Stimulated activated CD8-positive, alpha-beta memory T cell treated with anti-CD3 and anti-CD28 coated beads, Interleukin-2, amount 100 ng/mL, for 48 hours (primary cell): ENCODE measurements around the gene TRIM25.
"Not testable (repeated sequence)": the region's sequence is repeated elsewhere in the genome, so short reads cannot be mapped to it uniquely, and the experiment has no call there.

Experiments
- DNase-seq, 2 donors: peaks; one replicate each; pipeline ENCODE4 v3.0.0-alpha.2; 2020; ENCODE audit warnings: low read depth in 2 of 2

The TRIM25 gene, protein sequence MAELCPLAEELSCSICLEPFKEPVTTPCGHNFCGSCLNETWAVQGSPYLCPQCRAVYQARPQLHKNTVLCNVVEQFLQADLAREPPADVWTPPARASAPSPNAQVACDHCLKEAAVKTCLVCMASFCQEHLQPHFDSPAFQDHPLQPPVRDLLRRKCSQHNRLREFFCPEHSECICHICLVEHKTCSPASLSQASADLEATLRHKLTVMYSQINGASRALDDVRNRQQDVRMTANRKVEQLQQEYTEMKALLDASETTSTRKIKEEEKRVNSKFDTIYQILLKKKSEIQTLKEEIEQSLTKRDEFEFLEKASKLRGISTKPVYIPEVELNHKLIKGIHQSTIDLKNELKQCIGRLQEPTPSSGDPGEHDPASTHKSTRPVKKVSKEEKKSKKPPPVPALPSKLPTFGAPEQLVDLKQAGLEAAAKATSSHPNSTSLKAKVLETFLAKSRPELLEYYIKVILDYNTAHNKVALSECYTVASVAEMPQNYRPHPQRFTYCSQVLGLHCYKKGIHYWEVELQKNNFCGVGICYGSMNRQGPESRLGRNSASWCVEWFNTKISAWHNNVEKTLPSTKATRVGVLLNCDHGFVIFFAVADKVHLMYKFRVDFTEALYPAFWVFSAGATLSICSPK

DNA sequence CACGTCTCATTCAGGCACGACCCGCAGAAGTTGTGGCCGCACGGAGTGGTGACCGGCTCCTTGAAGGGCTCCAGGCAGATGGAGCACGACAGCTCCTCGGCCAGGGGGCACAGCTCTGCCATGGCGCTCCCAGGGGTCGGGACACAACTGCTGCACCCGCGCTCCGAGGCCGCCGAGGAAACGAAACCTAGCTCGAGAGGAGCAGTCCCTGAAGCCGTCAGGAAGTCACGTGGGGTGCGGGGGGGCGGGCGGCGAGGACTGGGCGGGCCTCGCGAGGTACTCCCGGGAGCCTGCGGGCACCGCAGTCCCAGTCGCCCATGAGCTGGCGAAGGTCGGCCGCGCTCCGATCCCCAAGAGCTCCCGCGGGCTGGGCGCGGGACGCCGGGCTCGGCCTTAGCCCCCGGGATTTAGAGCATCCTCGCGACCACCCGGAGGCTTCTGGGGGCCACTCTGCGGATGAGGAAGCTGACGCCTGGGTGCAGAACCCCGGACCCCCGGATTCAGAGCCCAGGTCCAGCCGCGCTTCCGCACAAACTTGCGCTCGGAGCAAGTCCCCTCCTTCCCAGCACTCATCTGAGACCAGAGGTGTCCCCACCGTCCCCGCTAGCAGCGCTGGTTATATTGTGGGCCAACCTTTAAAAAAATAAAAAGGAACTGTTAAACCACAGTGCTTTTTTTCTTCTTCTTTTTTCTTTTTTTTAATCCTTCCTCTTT lies at the start of gene TRIM25:
TSS of gene TRIM25 (minus strand) at position 183 of the 714 bp plus-strand sequence. CDS start at position 122, 61 bp downstream.
- DNase-seq: peak; percentile 85 to 92

DNA sequence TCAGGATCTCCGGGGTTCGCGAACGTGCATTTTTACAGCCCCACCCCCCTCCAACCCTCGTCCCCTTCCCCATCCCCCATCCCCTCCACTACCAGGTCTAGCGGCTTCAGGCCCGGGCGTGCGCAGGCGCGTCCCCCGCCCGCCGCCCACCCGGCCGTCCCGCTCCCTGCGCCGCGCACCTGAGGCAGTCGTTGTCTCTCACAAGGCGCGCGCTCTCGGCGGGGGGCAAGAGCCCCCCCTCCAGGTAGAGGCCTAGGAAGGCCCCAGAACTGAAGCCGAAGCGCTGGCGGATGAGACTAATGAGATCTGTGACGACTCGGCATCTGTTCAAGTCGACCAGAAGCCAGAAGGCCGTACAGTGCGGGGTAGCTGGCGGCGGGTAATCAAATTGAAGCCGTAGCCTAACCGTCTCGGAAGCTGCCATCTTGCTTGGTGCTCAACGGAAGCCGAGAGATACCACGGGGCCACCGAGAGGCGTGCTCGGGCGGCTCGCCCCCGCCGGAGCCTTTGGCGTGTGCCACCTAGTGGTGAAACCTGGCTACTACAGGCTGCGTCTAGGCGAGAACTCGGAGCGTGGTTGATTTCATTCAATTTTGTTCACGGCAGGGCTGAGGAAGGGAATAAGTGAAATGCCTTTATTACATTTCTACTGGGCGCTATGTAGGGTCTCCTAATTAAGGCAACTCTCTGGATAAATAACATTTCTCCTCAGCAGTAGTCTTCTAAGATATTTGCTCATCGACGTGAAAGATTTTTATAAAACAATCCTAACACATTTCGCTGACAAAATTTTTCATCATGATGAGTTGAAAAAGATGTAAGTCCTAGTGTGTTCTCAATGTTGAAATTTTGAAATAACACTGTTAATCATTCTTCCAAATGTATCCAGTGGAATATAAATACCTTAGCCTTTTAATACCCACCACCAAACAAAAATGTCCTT lies 47.0 kb upstream of the TRIM25 start, which contains the start of gene COIL:
TSS of gene COIL (minus strand) at position 455 of the 943 bp plus-strand sequence. CDS start at position 424, 31 bp downstream.
- peak; percentile 88 to 92 for DNase-seq

DNA sequence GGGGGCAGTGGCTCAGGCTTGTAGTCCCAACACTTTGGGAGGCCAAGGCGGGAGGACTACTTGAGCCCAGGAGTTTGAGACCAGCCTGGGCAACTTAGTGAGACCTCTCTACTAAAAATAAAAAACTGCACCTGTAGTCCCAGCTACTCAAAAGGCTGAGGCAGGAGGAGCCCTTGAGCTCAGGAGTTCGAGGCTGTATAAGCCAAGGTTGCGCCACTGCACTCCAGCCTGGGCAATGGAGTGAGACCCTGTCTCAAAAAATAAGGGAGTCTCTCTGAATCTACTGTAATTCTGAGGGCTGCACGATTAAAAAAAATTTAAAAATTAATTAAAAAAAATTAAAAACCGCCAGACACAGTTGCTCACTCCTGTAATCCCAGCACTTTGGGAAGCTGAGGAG lies 43.1 kb upstream of the TRIM25 start:
- no peak for DNase-seq

DNA sequence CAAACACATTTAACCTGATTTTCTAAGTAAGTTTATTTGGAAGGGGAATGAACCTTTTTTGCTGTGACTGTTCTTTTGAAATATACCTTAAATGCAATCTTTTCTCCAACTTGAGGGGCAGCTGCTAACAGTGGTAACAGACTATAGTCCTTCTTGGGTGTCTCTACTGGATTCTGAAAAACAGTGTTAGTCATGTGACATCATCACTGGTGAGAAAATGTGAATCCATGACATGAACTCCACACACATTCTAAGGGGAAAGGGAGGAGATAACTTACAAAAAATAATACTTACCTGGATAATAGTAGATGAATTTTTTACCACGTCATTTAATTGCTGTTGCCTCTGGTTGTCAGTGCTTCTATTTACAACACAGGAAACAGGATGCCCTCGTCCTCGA lies 35.7 kb upstream of the TRIM25 start:
- DNase-seq: no peak

DNA sequence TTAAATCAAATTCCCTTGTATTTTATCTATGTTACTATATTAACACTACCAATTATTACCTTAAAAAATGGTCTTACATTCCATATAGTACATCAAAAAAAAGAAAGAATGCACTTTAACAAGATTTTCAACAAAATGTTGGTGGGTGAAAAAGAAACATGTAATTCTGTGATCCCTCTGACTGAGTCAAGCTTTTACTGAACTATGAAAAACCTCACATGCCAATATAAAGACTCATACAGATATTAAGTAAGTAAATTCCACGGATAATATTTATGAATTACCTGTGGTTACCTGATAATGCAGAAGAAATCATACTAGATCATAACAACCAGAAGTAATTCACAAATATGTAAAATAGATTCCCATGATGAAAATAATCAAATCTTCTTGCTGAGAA lies 34.6 kb upstream of the TRIM25 start:
- DNase-seq: no peak

DNA sequence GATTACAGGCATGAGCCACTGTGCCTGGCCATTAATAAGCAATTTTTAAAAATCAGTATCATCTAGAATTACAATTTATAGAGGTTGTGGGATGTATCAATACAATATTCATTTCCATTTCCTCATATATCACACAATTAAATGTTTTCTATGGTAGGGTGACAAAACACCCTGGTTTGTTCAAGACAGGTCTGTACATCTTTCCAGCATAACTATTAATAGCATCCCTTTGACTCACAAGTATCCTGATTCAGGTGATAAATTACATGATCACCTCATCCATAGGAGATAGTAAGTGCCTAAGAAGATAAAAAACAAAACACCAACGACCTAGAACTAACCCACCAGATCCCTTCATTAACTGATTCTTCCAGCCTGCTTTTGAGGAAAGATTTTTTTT lies 33.9 kb upstream of the TRIM25 start:
- DNase-seq: no peak

DNA sequence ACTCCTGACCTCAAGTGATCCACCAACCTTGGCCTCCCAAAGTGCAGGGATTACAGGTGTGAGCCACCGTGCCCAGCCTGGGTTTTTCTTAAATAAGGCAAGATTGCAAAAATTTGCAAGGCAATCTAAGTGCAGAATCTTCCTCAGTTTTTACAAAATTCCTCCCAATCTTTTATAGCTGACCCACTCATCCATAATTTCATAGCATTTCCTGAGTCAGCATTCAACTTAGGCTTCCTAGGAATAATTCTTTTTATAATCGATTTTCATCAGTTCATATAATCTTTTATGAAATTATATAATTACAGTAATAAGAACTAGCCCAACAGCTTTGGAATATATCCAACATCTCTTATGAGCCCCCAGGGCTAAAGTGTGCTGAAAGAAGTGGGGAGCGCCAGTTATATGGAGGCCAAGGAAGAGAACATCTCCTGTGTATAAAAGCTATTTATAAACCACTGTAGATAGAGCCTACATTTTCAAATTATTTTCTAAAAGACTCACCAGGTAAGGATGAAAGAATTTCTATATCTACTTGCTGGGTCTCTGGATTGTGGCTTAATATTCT lies 32.2 kb upstream of the TRIM25 start:
- DNase-seq: no peak

DNA sequence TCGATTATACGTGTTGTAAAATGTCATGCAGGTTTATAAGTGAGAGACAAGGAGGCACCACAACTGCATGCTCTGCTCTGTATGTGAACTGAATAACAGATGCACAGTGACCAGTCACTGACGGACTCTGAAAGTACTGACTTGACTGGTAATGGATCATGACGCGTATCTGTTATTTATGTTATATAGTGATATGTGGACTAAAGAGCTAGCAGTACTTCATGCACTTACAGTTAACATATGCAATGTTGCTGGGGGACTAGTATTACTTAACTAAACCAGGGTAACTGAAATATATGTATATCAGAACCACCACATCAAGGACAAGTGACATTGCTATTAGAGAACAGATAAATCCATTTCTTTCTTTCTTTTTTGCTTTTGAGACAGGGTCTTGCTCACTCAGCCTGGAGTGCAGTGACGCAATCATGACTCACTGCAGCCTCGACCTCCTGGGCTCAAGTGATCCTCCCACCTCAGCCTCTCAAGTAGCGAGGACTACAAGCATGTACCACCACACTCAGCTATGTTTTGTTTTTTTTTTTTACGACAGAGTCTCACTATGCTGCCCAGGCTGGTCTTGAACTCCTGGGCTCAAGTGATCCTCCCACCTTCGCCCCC lies 29.8 kb upstream of the TRIM25 start:
- DNase-seq: no peak

DNA sequence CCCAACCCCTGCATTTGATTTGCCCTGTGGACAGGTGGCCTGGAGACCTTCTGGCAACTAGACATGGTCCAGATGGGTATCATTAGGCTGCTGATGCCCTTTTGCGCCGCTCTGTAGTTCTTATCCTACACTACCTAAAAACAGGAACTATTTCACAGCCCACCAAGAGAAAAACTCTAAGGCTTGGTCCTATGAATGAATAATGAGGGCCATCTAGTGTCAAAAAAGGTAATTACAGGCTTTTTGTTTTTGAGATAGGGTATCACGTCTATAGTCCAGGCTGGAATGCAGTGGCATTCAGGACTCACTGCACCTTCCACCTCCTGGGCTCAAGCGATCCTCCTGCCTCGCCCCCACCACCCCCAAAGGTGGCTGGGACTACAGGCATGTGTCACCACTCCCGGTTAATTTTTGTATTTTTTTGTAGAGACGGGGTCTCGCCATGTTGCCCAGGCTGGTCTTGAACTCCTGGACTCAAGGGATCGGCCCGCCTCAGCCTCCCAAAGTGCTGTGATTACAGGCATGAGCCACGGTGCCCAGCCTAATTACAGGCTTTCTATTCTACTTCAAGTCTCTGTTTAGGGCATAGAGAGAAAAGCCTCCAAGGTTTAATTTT lies 26.1 kb upstream of the TRIM25 start:
- no peak for DNase-seq

DNA sequence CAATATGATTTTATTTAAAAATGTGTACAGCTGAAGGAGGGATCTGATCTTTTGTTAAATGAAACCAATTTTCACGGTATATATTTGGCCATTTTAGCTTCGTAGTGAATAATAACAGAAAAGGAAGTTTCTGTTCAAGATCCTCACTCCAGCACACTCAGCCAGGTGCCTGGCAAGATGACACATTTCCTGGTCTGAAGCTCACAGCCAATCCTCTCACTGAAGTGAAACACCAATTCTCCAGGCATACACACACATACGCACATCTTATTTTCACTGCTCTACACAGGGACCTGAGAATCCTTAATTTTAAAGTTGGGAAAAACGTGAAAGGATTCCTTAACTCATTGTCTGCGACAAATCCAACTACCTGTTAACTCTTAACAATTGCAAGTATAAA lies 24.4 kb upstream of the TRIM25 start:
- DNase-seq: not testable (repeated sequence)

DNA sequence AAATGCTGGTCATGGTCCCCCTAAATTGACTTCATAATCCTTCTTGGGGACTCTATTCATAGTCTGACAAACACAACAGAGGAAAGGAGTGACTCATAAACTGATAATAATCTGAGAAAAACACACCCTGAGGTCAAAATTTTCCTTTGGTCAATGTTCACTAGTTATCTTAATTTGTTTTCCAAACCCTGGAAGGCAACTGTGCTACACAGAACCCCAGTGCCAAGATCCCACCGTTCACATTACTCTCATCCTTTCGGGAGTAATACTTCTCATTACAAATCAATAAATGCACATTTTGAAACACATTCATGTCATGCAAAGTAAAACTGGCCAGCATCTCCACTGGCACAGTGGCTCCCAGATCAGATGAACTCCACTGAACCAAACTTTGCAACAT lies 23.8 kb upstream of the TRIM25 start:
- no peak for DNase-seq

DNA sequence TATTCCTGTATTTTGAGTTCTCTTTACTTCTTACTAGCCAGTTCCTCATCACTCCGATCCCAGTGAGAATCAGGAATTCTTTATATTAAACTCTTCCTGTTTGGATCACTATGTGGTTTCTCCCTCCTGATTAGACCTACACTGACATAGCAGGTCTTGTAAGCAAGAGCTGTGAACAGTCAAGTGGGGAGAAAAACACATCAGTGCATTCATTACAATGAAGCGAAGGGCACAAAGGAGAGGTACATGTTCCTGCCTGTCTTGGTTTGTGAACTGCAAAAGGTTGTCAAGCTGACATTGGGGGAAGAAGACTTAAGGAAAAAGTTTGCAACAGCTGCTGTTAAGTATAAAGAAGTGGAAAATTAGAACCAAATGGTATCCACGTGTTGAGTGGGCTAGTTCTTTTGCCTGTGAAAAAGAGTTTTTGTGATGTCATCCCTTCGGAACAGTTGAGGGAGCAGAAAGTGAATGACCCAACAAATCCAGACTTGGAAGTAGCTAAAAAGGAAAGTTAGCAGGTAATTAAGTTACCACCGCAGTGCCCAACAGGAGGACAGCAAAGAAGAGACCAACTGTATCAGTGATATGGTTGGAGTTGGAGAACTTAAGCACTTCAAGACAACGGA lies 23.0 kb upstream of the TRIM25 start:
- DNase-seq: no peak

DNA sequence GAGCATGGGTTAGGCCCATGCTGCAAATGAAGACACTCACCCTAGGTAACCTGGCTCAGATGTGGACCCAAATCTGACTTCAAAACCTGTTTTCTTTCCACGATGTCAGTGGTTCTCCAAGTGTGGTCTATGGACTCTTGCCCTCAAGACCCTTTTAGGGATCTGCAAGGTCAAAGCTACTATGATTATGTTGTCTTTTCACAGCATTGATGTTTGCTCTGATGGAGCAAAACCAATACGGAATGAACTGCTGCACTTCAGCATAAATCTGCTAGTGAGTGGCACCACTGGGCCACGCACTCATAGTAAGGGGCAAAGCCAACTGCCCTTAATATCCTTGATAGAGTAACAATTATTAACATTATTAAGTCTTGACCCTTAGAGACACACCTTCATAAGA lies 21.6 kb upstream of the TRIM25 start:
- no peak for DNase-seq

DNA sequence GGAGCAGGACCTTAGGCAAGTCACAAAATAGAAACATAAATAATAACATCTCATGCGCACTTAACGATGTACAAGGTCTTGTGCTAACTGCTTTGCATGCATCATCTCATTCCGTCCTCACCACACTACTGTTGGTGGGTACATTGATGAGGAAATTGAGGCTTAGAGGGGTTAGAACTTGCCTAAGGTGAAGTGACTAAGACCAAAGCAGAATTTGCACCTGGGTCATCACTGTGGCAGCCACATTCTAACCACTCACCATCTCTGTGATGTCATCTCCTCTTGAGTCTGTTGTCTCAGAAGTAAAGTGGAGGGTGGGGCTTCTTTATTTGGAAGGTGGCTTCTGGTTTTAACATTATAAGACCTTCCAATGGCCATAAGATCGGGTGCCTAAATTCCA lies 20.4 kb upstream of the TRIM25 start:
- no peak for DNase-seq

DNA sequence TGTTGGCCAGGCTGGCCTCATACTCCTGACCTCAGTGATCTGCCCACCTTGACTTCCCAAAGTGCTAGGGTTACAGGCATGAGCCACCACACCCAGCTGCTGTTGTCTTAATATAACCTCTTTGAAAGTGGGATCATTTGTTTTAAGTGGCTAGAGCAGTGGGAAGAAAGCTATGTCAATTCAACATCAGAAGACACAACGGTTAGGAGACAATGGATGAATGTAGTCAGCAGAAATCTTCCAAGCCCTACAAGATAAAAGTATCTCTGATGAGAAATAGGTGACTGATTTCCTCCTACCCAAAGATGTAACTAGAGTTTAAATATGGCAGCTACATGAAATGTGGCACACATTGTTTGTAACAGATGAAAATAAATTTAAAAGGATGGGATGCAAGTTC lies 20.0 kb upstream of the TRIM25 start:
- DNase-seq: no peak

DNA sequence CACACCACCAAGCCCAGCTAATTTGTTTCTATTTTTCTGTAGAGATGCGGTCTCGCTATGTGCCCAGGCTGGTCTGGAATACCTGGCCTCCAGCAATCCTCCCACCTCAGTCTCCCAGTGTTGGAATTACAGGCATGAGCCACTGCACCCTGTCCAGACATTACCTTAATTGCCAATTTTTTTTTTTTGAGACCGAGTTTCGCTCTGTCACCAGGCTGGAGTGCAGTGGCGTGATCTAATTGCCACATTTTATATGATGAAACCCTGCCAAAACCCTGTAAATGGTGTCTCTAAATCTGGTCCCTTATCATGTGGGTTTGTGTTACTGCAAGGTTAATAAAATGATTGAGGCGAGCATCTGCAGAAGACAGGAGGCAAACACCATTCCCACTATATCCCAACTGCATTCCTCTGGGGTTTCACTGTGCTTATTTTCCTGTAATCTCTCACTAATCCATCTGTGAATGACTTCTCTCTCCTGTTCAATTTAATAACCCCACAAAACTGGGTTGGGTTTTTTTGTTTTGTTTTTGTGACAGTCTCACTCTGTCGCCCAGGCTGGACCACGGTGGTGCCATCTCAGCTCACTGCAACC lies 19.4 kb upstream of the TRIM25 start:
- no peak for DNase-seq

DNA sequence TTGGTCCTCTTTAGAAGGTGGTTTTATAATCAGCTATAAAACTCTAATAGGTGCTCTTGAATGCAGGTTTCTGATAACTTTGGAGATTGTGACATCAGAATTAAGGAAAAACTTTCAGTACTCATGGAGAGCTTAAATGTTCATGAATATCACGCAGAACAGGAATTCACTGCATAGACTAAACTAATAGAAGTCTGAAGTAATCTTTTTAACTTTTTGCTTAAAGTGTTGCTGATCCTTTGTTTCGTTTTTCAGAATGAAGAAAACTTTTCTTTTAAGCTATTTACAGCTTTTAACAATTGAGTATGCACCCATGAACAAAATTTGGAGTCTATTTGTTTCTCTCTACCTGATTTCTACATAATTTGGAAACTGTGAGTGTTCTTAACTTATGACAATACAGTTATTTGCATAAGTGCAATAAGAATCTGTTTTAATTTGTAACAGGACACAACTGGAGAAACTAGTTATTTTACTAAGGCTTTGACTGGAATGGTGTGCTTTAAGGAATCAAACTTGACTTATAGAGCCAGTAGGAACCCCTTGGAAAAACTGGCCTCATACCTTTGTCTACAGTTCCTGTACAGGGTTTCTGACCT lies 17.0 kb upstream of the TRIM25 start:
- DNase-seq: no peak

DNA sequence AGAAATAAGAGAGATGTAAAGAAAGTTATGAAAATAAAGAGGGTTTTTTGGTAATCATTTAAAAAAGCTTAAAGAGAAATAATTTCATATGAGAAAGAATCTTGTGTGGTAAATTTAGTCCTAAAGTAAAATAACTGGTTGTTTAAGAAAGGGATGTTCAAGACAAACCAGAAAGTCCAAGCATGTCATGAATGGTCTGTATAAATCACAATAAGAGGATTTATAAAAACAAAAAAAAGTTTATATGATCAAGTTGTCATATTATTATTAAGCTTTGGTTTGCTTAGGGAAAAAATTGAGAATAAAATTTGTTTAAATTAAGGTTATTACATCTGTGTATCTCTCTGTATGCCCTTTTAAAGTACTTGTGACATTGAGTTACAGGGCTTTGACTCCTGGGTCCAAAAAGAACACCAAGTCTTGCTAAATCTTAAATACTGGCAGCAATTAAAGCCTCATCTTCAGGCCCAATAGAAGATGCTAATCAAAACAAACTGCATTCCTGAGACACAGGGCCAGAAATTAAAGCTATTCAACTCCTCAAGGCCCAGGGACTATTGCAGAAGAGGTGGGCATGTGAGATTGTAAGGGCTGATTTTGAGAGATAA lies 15.6 kb upstream of the TRIM25 start:
- DNase-seq: no peak

DNA sequence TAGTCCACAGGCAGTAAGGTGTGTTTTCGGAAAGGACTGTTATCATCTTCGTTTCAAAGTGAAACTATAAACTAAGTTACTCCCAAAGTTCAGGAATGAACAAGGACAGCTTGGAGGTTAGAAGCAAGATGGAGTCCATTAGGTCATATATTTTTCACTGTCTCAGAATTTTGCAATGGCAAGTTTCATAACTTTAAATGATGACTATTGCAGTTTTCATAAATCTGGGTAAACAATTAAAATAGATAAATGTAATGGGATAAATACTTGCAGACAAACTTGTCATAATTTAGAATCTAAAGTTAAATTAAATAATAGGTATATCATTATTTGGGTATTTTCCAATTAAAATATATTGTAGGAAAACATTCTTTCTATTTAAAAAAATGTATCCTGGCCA lies 14.7 kb upstream of the TRIM25 start:
- DNase-seq: no peak
